HepG2 (cell line): ENCODE results near the gene RASL10B. TPM values are rescaled to one million over a fixed set of nuclear protein-coding genes. Genes with fewer than 3 reads are reported as not detected.
A peak's percentile ranks its signal among the peaks of the same experiment; 100 is the strongest.

Source experiments
- CBX5 ChIP-seq: sonication (generic); formaldehyde crosslinking; IDR thresholded peaks from 2 replicates; pipeline ENCODE4 v1.4.0; 2020; ENCODE audit warnings: missing genetic modification reagents, borderline replicate concordance
- FOXK1 ChIP-seq: sonication (generic); formaldehyde crosslinking; IDR thresholded peaks from 2 replicates; pipeline ENCODE4 v1.4.0; 2020; ENCODE audit warnings: low read depth, missing genetic modification reagents, borderline replicate concordance
- GATAD2A ChIP-seq: IDR thresholded peaks from 2 replicates; pipeline ENCODE4 v1.6.1; 2016
- ISL2 ChIP-seq: sonication (generic); formaldehyde crosslinking; IDR thresholded peaks from 2 replicates; pipeline ENCODE4 v1.5.0; 2020; ENCODE audit warnings: missing genetic modification reagents
- KAT7 ChIP-seq: IDR thresholded peaks from 2 replicates; pipeline ENCODE4 v1.6.1; 2018; ENCODE audit warnings: borderline replicate concordance, missing compliant biosample characterization
- NFKB2 ChIP-seq: sonication (generic); formaldehyde crosslinking; IDR thresholded peaks from 2 replicates; pipeline ENCODE4 v1.4.0; 2020; ENCODE audit warnings: missing genetic modification reagents, borderline replicate concordance
- SMC3 ChIP-seq: IDR thresholded peaks from 2 replicates; pipeline ENCODE4 v1.6.1; 2011; ENCODE audit warnings: low read length, improper control_type of control experiment
- SOX6 ChIP-seq, 2 experiments: fragments of 450-650 bp in 1 of 2; sonication (generic) in 1 of 2; formaldehyde crosslinking in 1 of 2; IDR thresholded peaks; 2 replicates each; pipeline versions ENCODE4 v1.4.0 to v1.6.1; 2017 to 2020; ENCODE audit warnings: antibody characterized with exemption in 1 of 2, mild to moderate bottlenecking in 1 of 2, missing genetic modification reagents in 1 of 2
- SRSF1 ChIP-seq: fragments of 200-400 bp; formaldehyde crosslinking; optimal IDR thresholded peaks from 2 replicates; pipeline ENCODE3; 2017; ENCODE audit warnings: mild to moderate bottlenecking, low read depth, low read length, moderate library complexity
- TCF7 ChIP-seq: sonication (generic); IDR thresholded peaks from 2 replicates; pipeline ENCODE4 v1.6.1; 2016; ENCODE audit warnings: antibody characterized with exemption, low read depth
- ZFP82 ChIP-seq: sonication (generic); formaldehyde crosslinking; IDR thresholded peaks from 2 replicates; pipeline ENCODE4 v1.5.1; 2020; ENCODE audit warnings: mild to moderate bottlenecking, missing genetic modification reagents, borderline replicate concordance
- ZNF329 ChIP-seq: sonication (generic); formaldehyde crosslinking; IDR thresholded peaks from 2 replicates; pipeline ENCODE4 v1.9.0; 2021; ENCODE audit warnings: low read depth, mild to moderate bottlenecking, missing genetic modification reagents
- polyA plus RNA-seq, 8 experiments: library from polyadenylated mRNA; depleted of rRNA in 3 of 8; stranded (reverse) in 7 of 8; unstranded in 1 of 8; fragments of >200 nt; fragmentation: Illumina TruSeq in 4 of 8; extraction: Trizol in 4 of 8; gene quantifications; 2 replicates each; pipeline versions ENCODE4 v1.2.1 to v1.2.3, GENCODE V29; 2011 to 2016; ENCODE audit warnings: low read depth in 4 of 8, missing spikeins in 1 of 8, mixed read lengths in 1 of 8; ENCODE audit not compliant: insufficient read depth in 1 of 8
- total RNA-seq, 5 experiments: library from RNA; depleted of rRNA; stranded (reverse); fragments of >200 nt; fragmentation: Illumina TruSeq; extraction: Trizol; gene quantifications; 2 replicates each; pipeline ENCODE4 v1.2.3, GENCODE V29; 2016; ENCODE audit warnings: low read depth in 1 of 5
- TF ChIP-seq, protein P1 (sequence below), 2 experiments: sonication (generic) in 1 of 2; formaldehyde crosslinking in 1 of 2; IDR thresholded peaks; 2 replicates each; pipeline versions ENCODE4 v1.4.0 to v1.6.1; 2016 to 2020; ENCODE audit warnings: borderline replicate concordance in 1 of 2, low read depth in 1 of 2, mild to moderate bottlenecking in 1 of 2, missing genetic modification reagents in 1 of 2
- TF ChIP-seq, protein P2 (sequence below): sonication (generic); formaldehyde crosslinking; IDR thresholded peaks from 2 replicates; pipeline ENCODE4 v1.4.0; 2020; ENCODE audit warnings: missing genetic modification reagents, borderline replicate concordance
- TF ChIP-seq, protein P3 (sequence below): sonication (generic); formaldehyde crosslinking; IDR thresholded peaks from 2 replicates; pipeline ENCODE4 v1.4.0; 2020; ENCODE audit warnings: missing genetic modification reagents
- TF ChIP-seq, protein P4 (sequence below): sonication (generic); formaldehyde crosslinking; IDR thresholded peaks from 2 replicates; pipeline ENCODE4 v1.4.0; 2020; ENCODE audit warnings: missing genetic modification reagents
- TF ChIP-seq, protein P5 (sequence below): IDR thresholded peaks from 2 replicates; pipeline ENCODE4 v1.6.1; 2016; ENCODE audit warnings: low read depth

Gene RASL10B
- total and polyA plus RNA-seq, 2 of the 13 experiments (the other 11 are each of a cell fraction or from before 2014, with no cell fraction given), result 8.8 to 11.0 TPM

DNA sequence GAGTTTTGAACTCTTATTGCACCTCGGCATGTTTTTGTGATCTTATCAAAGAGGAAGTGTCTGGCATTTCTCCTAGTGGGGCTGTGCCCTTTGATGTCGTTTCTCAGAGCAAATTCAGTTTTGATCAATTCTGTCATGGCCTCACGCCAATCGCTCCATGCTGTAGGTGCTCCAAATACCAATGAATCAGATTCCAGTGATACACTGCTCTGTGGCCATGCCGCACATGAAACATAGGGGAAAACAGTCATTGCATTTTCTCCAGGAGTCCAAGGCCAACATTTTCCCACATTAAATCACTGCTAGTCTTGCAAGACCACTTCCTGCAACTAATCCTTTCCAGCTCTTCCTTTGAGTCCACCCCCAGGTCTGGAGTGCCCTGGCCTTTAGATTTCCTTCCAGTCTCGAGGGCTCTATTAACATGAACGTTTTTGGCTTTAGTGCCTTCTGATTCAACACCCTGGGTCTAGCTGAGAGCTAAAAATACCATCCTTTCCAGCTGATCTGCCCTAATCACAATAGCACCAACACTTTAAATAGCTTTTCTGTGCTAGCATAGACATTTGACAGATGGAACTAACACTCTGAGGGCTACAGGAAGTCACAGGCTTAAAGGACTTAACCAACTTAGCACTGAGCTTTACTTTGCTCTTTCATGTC lies 18.2 kb upstream of the RASL10B start (continued):
- TF ChIP-seq, protein P1, sequence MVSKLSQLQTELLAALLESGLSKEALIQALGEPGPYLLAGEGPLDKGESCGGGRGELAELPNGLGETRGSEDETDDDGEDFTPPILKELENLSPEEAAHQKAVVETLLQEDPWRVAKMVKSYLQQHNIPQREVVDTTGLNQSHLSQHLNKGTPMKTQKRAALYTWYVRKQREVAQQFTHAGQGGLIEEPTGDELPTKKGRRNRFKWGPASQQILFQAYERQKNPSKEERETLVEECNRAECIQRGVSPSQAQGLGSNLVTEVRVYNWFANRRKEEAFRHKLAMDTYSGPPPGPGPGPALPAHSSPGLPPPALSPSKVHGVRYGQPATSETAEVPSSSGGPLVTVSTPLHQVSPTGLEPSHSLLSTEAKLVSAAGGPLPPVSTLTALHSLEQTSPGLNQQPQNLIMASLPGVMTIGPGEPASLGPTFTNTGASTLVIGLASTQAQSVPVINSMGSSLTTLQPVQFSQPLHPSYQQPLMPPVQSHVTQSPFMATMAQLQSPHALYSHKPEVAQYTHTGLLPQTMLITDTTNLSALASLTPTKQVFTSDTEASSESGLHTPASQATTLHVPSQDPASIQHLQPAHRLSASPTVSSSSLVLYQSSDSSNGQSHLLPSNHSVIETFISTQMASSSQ (IDR thresholded peaks at IDR 0.05; ENCODE audit: low read depth), result 0 out of 2 replicates have a peak, but pooled peaks have one; percentile 17
- TF ChIP-seq, protein P1 (CRISPR knock-in tag; IDR thresholded peaks at IDR 0.05; ENCODE audit: borderline replicate concordance), result no peak
- no peak for TF ChIP-seq SMC3
- TF ChIP-seq NFKB2, result no peak
- TF ChIP-seq, protein P2, sequence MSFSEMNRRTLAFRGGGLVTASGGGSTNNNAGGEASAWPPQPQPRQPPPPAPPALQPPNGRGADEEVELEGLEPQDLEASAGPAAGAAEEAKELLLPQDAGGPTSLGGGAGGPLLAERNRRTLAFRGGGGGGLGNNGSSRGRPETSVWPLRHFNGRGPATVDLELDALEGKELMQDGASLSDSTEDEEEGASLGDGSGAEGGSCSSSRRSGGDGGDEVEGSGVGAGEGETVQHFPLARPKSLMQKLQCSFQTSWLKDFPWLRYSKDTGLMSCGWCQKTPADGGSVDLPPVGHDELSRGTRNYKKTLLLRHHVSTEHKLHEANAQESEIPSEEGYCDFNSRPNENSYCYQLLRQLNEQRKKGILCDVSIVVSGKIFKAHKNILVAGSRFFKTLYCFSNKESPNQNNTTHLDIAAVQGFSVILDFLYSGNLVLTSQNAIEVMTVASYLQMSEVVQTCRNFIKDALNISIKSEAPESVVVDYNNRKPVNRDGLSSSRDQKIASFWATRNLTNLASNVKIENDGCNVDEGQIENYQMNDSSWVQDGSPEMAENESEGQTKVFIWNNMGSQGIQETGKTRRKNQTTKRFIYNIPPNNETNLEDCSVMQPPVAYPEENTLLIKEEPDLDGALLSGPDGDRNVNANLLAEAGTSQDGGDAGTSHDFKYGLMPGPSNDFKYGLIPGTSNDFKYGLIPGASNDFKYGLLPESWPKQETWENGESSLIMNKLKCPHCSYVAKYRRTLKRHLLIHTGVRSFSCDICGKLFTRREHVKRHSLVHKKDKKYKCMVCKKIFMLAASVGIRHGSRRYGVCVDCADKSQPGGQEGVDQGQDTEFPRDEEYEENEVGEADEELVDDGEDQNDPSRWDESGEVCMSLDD (CRISPR knock-in tag), result no peak; the same call in 1 of the 2 replicates
- TF ChIP-seq, protein P3, sequence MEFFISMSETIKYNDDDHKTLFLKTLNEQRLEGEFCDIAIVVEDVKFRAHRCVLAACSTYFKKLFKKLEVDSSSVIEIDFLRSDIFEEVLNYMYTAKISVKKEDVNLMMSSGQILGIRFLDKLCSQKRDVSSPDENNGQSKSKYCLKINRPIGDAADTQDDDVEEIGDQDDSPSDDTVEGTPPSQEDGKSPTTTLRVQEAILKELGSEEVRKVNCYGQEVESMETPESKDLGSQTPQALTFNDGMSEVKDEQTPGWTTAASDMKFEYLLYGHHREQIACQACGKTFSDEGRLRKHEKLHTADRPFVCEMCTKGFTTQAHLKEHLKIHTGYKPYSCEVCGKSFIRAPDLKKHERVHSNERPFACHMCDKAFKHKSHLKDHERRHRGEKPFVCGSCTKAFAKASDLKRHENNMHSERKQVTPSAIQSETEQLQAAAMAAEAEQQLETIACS (CRISPR knock-in tag), result no peak
- TF ChIP-seq, protein P4, sequence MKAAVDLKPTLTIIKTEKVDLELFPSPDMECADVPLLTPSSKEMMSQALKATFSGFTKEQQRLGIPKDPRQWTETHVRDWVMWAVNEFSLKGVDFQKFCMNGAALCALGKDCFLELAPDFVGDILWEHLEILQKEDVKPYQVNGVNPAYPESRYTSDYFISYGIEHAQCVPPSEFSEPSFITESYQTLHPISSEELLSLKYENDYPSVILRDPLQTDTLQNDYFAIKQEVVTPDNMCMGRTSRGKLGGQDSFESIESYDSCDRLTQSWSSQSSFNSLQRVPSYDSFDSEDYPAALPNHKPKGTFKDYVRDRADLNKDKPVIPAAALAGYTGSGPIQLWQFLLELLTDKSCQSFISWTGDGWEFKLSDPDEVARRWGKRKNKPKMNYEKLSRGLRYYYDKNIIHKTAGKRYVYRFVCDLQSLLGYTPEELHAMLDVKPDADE (CRISPR knock-in tag), result no peak
- no peak for TF ChIP-seq SRSF1
- TF ChIP-seq, protein P5, sequence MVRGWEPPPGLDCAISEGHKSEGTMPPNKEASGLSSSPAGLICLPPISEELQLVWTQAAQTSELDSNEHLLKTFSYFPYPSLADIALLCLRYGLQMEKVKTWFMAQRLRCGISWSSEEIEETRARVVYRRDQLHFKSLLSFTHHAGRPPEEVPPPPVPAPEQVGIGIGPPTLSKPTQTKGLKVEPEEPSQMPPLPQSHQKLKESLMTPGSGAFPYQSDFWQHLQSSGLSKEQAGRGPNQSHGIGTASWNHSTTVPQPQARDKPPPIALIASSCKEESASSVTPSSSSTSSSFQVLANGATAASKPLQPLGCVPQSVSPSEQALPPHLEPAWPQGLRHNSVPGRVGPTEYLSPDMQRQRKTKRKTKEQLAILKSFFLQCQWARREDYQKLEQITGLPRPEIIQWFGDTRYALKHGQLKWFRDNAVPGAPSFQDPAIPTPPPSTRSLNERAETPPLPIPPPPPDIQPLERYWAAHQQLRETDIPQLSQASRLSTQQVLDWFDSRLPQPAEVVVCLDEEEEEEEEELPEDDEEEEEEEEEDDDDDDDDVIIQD (CRISPR knock-in tag), result no peak
- 0 out of 2 replicates have a peak, but pooled peaks have one; percentile 31 for TF ChIP-seq ISL2 (CRISPR knock-in tag)
- TF ChIP-seq FOXK1 (CRISPR knock-in tag), result no peak
- no peak for TF ChIP-seq KAT7 (CRISPR knock-in tag)
- no peak for TF ChIP-seq ZNF329 (CRISPR knock-in tag)
- TF ChIP-seq SOX6 (IDR thresholded peaks at IDR 0.05), result no peak
- peak; percentile 63 for TF ChIP-seq SOX6 (CRISPR knock-in tag; IDR thresholded peaks at IDR 0.05)
- peak; percentile 86 for TF ChIP-seq TCF7
- peak; percentile 46; the same call in 1 of the 2 replicates for TF ChIP-seq GATAD2A (CRISPR knock-in tag)
- TF ChIP-seq CBX5 (CRISPR knock-in tag), result no peak
- TF ChIP-seq ZFP82 (CRISPR knock-in tag), result no peak
